Activated naive CD8-positive, alpha-beta T cell treated with anti-CD3 and anti-CD28 coated beads, Interleukin-2, amount 10 ng/mL, durations not matched to agents 7 days and 5 days (primary cell): Measurements from ENCODE around the gene TUBGCP2. TPM values are rescaled to one million over a fixed set of nuclear protein-coding genes. Genes with fewer than 3 reads are reported as not detected.

Experiments used
- ATAC-seq: fragments of 150-1000 bp; cut with Tn5 transposase; one replicate; pipeline ENCODE4 v1.10.0; 2021; ENCODE audit warnings: low read depth, moderate library complexity
- POLR2A ChIA-PET: fragments of 350-600 bp; sonication (Branson Sonifier 250); formaldehyde crosslinking; loops from one replicate; lab custom pipeline; 2021; ENCODE audit warnings: antibody characterized with exemption; lab: Charles Lee
- DNase-seq: peaks from one replicate; pipeline ENCODE4 v3.0.0; 2021
- H3K27ac Mint-ChIP-seq: one replicate; pipeline ENCODE4 v1.8.0; 2022; ENCODE audit warnings: mild to moderate bottlenecking, mixed read lengths
- H3K27me3 Mint-ChIP-seq: one replicate; pipeline ENCODE4 v1.8.0; 2022; ENCODE audit warnings: mild to moderate bottlenecking, moderate library complexity, mixed read lengths
- H3K36me3 Mint-ChIP-seq: one replicate; pipeline ENCODE4 v1.8.0; 2021; ENCODE audit warnings: mild to moderate bottlenecking, mixed read lengths
- H3K4me1 Mint-ChIP-seq: one replicate; pipeline ENCODE4 v1.8.0; 2021; ENCODE audit warnings: mixed read lengths
- H3K4me3 Mint-ChIP-seq: one replicate; pipeline ENCODE4 v1.8.0; 2022; ENCODE audit warnings: mild to moderate bottlenecking, moderate library complexity, mixed read lengths
- H3K9me3 Mint-ChIP-seq: one replicate; pipeline ENCODE4 v1.8.0; 2021; ENCODE audit warnings: mixed read lengths
- total RNA-seq, 2 experiments: library from RNA; stranded (reverse); gene quantifications; one replicate each; pipeline ENCODE4 v1.2.3, GENCODE V29; 2021

The TUBGCP2 gene
- total RNA-seq, 2 experiments from 2014 or later: 56.4 to 69.3 TPM

- H3K36me3 Mint-ChIP-seq: peaks cover 9% of the 10 kb centered on the region
- no peak for DNase-seq
- H3K4me1 Mint-ChIP-seq: peaks cover 15% of the 10 kb centered on the region
- no peak overlapping the region for H3K4me3 Mint-ChIP-seq
- POLR2A ChIA-PET: no interaction called here
- H3K27ac Mint-ChIP-seq: no peak overlapping the region
- no peak for ATAC-seq
- H3K9me3 Mint-ChIP-seq: no peaks in the 10 kb centered on the region
- no peaks in the 10 kb centered on the region for H3K27me3 Mint-ChIP-seq
Measured at GRCh38 chr10:133281084-133281483, 27.6 kb downstream of the TUBGCP2 start.

GRCh38 chr10:133280391-133281059, 28.1 kb downstream of the TUBGCP2 start:
- no peaks in the 10 kb centered on the region for H3K9me3 Mint-ChIP-seq
- no peak overlapping the region for H3K27ac Mint-ChIP-seq

GRCh38 chr10:133279326-133280226, 29.1 kb downstream of the TUBGCP2 start:
- H3K27me3 Mint-ChIP-seq: no peaks in the 10 kb centered on the region
- no peaks in the 10 kb centered on the region for H3K9me3 Mint-ChIP-seq
- peaks cover 23% of the 10 kb centered on the region for H3K4me1 Mint-ChIP-seq
- no peak for ATAC-seq
- no peak for DNase-seq
- POLR2A ChIA-PET: interaction anchor here (0.9 to 1.7 kb wide), 2 partner anchors 28 to 55 kb away, joined by 4 to 8 read pairs; no protein-coding TSS in a partner anchor
- H3K27ac Mint-ChIP-seq: no peak overlapping the region
- H3K4me3 Mint-ChIP-seq: no peak overlapping the region
- peaks cover 5% of the 10 kb centered on the region for H3K36me3 Mint-ChIP-seq

More at GRCh38 chr10:133280391-133281059, 28.1 kb downstream of the TUBGCP2 start:
- ATAC-seq (no peak), DNase-seq (no peak)
- no peaks in the 10 kb centered on the region for H3K27me3 Mint-ChIP-seq
- no peak overlapping the region for H3K4me3 Mint-ChIP-seq
- peaks cover 21% of the 10 kb centered on the region for H3K4me1 Mint-ChIP-seq
- peaks cover 8% of the 10 kb centered on the region for H3K36me3 Mint-ChIP-seq
- POLR2A ChIA-PET: no interaction called here

- ATAC-seq: peak; percentile 34
- no peaks in the 10 kb centered on the region for H3K9me3 Mint-ChIP-seq
- peak overlapping the region; percentile 87 for H3K27ac Mint-ChIP-seq
- H3K27me3 Mint-ChIP-seq: no peaks in the 10 kb centered on the region
- peak; percentile 67 for DNase-seq
- POLR2A ChIA-PET: interaction anchor here (0.9 to 1.7 kb wide), 7 partner anchors 8 to 54 kb away, joined by 3 to 8 read pairs (median 4); no protein-coding TSS in a partner anchor
- peaks cover 3% of the 10 kb centered on the region for H3K36me3 Mint-ChIP-seq
- H3K4me3 Mint-ChIP-seq: peak overlapping the region; percentile 82
- peaks cover 23% of the 10 kb centered on the region for H3K4me1 Mint-ChIP-seq
Measured at GRCh38 chr10:133278577-133279265, 30.0 kb downstream of the TUBGCP2 start.

GRCh38 chr10:133277993-133278576, 30.6 kb downstream of the TUBGCP2 start:
- Mint-ChIP-seq H3K27me3 (no peaks in the 10 kb centered on the region), H3K4me3 (peak overlapping the region; percentile 82), H3K27ac (peak overlapping the region; percentile 87), H3K36me3 (peaks cover 1% of the 10 kb centered on the region), H3K9me3 (no peaks in the 10 kb centered on the region), H3K4me1 (peaks cover 23% of the 10 kb centered on the region)
- DNase-seq (peak; percentile 38), ATAC-seq (no peak)
- POLR2A ChIA-PET: interaction anchor here (0.9 to 1.7 kb wide), 7 partner anchors 9 to 53 kb away, joined by 3 to 8 read pairs (median 4); no protein-coding TSS in a partner anchor

- ATAC-seq: no peak
Measured at GRCh38 chr10:133277277-133277992, 31.2 kb downstream of the TUBGCP2 start.

GRCh38 chr10:133276435-133277201, 32.1 kb downstream of the TUBGCP2 start, which contains the start of gene ADAM8:
TSS of gene ADAM8 (minus strand) at chr10:133276868. CDS start at chr10:133276817, 51 bp downstream.
- POLR2A ChIA-PET: interaction anchor here (0.7 to 3.8 kb wide), 8 partner anchors 9 to 314 kb away, joined by 3 to 35 read pairs (median 4); no protein-coding TSS in a partner anchor
- ATAC-seq: peak; percentile 51
- H3K27me3 Mint-ChIP-seq: no peaks in the 10 kb centered on the region
- H3K36me3 Mint-ChIP-seq: peaks cover 3% of the 10 kb centered on the region
- peak within 1 kb of the TSS; percentile 87 for H3K4me3 Mint-ChIP-seq
- no peaks in the 10 kb centered on the region for H3K9me3 Mint-ChIP-seq
- H3K27ac Mint-ChIP-seq: peak within 1 kb of the TSS; percentile 87
- peak; percentile 78 for DNase-seq
- peaks cover 23% of the 10 kb centered on the region for H3K4me1 Mint-ChIP-seq

More at GRCh38 chr10:133277277-133277992, 31.2 kb downstream of the TUBGCP2 start:
- Mint-ChIP-seq H3K4me1 (peaks cover 23% of the 10 kb centered on the region), H3K36me3 (peaks cover 1% of the 10 kb centered on the region), H3K9me3 (no peaks in the 10 kb centered on the region), H3K4me3 (peak overlapping the region; percentile 82), H3K27ac (peak overlapping the region; percentile 87), H3K27me3 (no peaks in the 10 kb centered on the region)
- POLR2A ChIA-PET: interaction anchor here (0.7 to 3.8 kb wide), 10 partner anchors 9 to 31 kb away, joined by 3 to 26 read pairs (median 4); no protein-coding TSS in a partner anchor
- no peak for DNase-seq

DNA sequence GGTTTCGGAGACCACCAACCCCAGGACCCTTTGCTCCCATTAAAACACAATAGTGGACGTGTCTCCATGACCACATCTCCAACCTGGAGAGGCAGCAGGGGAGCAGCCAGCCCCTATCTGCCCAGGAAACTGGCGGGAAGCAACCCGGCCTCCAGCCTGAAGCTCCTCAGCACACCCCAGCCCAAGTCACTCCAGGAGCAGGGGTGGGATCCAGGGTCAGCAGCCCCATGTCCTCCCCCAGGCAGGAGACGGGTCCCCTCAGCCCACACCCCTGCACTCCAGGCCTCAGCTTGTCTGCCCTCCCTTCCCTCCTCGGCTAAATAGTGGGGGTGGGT, 32.6 kb downstream of the TUBGCP2 start:
- Mint-ChIP-seq H3K27me3 (no peaks in the 10 kb centered on the region), H3K27ac (peak overlapping the region; percentile 82), H3K4me1 (peaks cover 23% of the 10 kb centered on the region), H3K36me3 (peaks cover 3% of the 10 kb centered on the region), H3K4me3 (peak overlapping the region; percentile 87), H3K9me3 (no peaks in the 10 kb centered on the region)
- ATAC-seq: no peak
- no peak for DNase-seq
- POLR2A ChIA-PET: interaction anchor here (0.7 to 3.8 kb wide), 8 partner anchors 9 to 314 kb away, joined by 3 to 35 read pairs (median 4); no protein-coding TSS in a partner anchor

GRCh38 chr10:133275684-133276092, 33.0 kb downstream of the TUBGCP2 start:
- peaks cover 3% of the 10 kb centered on the region for H3K36me3 Mint-ChIP-seq

DNA sequence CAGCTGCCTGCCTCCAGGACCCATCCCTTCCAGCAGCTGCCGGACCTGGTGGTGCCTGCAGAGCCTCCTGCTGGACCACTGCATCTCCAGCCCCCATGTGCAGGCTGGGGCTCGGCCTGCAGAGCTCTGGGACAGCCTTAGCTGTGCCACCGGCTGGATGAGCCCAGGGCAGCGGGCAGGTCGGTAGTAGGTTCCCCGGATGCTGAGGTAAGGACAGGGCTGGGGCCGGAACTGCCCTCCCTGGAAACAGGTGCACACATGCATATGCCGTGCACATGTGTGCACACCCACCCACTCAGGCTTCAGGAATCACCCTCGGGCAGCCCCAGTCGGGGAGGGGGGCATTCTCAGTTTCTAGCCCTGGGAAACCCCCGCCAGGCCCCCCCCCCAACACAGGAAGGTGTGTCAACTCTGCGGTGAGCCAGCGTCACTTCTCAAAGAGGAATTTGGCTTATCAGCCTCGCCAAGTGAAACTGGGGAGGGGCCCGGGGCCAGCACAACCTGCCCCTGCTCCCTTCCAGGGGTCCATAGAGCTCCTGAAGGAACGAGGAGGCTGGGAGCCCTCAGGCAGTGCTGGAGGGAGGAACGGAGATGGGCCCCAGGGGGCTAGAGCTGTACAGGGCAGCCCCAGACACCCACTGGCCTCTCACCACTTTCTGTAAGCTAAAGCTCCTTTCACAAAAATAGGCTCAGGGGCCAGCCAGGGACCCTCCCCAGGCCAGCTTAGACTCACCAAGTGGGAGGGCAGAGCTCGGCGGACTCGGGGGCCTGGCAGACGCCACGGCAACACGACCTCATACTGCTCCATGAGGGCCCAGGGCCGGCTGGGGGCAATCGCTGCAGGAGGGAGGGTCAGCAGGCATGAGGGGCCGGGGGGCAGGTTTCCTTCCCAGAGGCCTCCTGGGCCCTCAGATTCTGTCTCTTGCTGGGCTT, 33.7 kb downstream of the TUBGCP2 start:
- H3K27me3 Mint-ChIP-seq: no peaks in the 10 kb centered on the region
- POLR2A ChIA-PET: interaction anchor here (1.3 to 3.8 kb wide), 6 partner anchors 12 to 313 kb away, joined by 4 to 35 read pairs (median 8); no protein-coding TSS in a partner anchor
- ATAC-seq (peak; percentile 59), DNase-seq (peak; percentile 71)
- H3K36me3 Mint-ChIP-seq: peaks cover 3% of the 10 kb centered on the region
- peaks cover 23% of the 10 kb centered on the region for H3K4me1 Mint-ChIP-seq
- H3K27ac Mint-ChIP-seq: peak overlapping the region; percentile 82
- H3K4me3 Mint-ChIP-seq: peak overlapping the region; percentile 87
- H3K9me3 Mint-ChIP-seq: no peaks in the 10 kb centered on the region

More at GRCh38 chr10:133275684-133276092, 33.0 kb downstream of the TUBGCP2 start:
- Mint-ChIP-seq H3K27ac (peak overlapping the region; percentile 82), H3K4me1 (peaks cover 23% of the 10 kb centered on the region), H3K27me3 (no peaks in the 10 kb centered on the region), H3K9me3 (no peaks in the 10 kb centered on the region), H3K4me3 (peak overlapping the region; percentile 87)
- peak; percentile 37 for ATAC-seq
- DNase-seq: peak; percentile 68
- POLR2A ChIA-PET: interaction anchor here (0.7 to 3.8 kb wide), 8 partner anchors 9 to 314 kb away, joined by 3 to 35 read pairs (median 5); no protein-coding TSS in a partner anchor
